ENCODE results near the gene GART. TPM values are rescaled to one million over a fixed set of nuclear protein-coding genes. Genes with fewer than 3 reads are reported as not detected.
A peak's percentile ranks its signal among the peaks of the same experiment; 100 is the strongest.

GART gene
- total and polyA plus RNA-seq, 8 donors, result 57.7 to 84.1 (median 79.2) TPM

DNA sequence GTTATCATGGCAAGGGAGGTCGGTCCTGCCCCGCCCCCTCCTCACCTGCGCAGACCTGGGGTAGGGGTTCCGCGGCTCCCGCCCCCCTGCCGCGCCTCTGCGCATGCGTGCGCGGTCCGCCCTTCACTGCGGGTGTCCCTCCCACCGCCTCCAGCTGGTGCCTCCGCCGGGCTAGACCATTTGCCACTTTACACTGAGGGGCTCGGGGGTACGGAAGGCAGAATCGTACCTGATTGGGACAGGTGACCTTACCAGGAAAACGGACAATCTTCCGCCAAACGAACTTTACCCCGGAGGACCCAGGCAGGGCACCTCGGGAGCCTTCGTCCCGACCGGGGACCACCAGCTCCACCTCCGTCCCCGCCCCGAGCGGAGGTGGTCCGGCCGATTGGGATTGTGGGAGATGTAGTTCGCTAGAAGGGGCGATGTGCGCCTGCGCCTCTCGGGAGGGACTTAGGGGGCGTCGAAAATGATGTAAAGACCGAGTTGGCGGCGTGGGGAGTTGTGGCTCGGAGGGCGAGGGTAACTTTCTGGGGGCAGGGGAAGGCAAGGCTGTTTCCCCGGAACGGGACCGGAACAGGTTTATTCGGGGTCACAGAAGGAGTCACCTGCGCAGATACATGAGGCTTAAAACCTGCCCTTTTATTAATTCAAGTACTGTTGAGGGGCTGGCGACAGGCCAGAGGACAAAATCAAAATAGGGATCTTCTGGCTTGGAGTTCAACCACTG is 50.4 kb downstream of the GART start, which contains the start of gene DNAJC28:
TSS of gene DNAJC28 (minus strand) at position 344 of the 730 bp plus-strand sequence. CDS start 2,323 bp downstream, outside the sequence.
- H3K4me1 ChIP-seq, result peaks cover 10 to 18% of the 10 kb centered on the region in 2 donors
- peak within 1 kb of the TSS; percentile 70 to 76 for H3K4me3 ChIP-seq
- ATAC-seq (peak; percentile 99), DNase-seq (peak; percentile 94 to 98 (median 95))
- no peaks in the 10 kb centered on the region for H3K9me3 ChIP-seq
- intact Hi-C loops (cut with DNase I), result no loop called here
- no peaks in the 10 kb centered on the region for H3K27me3 ChIP-seq
- TF ChIP-seq, protein P1, sequence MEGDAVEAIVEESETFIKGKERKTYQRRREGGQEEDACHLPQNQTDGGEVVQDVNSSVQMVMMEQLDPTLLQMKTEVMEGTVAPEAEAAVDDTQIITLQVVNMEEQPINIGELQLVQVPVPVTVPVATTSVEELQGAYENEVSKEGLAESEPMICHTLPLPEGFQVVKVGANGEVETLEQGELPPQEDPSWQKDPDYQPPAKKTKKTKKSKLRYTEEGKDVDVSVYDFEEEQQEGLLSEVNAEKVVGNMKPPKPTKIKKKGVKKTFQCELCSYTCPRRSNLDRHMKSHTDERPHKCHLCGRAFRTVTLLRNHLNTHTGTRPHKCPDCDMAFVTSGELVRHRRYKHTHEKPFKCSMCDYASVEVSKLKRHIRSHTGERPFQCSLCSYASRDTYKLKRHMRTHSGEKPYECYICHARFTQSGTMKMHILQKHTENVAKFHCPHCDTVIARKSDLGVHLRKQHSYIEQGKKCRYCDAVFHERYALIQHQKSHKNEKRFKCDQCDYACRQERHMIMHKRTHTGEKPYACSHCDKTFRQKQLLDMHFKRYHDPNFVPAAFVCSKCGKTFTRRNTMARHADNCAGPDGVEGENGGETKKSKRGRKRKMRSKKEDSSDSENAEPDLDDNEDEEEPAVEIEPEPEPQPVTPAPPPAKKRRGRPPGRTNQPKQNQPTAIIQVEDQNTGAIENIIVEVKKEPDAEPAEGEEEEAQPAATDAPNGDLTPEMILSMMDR (IDR thresholded peaks at IDR 0.05), result no peak
- peak within 1 kb of the TSS; percentile 62 to 70 for H3K27ac ChIP-seq
- H3K36me3 ChIP-seq, result no peaks in the 10 kb centered on the region

DNA sequence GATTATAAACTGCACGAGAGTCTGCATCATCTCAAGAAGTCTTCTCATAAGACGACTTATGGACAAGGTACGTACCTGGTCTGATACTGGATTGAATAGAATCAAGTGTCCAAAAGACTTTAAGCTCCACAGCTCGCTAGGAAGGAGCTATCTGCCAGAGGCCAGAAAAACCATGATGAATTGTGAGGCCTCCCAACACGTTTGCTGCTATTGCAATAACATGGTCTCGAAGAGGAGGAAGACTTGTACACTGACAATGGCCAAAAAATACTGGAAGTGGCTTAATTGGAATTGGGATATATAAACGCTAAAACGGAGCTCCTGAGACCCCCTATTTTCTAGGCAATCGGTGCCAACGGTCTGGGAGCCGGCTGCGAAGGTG is 50.9 kb downstream of the GART start:
- Histone ChIP-seq H3K27me3 (no peaks in the 10 kb centered on the region), H3K4me1 (peaks cover 10 to 18% of the 10 kb centered on the region in 2 donors), H3K9me3 (no peaks in the 10 kb centered on the region), H3K4me3 (peak overlapping the region; percentile 70 to 76), H3K27ac (peak overlapping the region; percentile 62 to 70), H3K36me3 (no peaks in the 10 kb centered on the region)
- intact Hi-C loops (cut with DNase I), result no loop called here
- ATAC-seq, result peak; percentile 31
- TF ChIP-seq, protein P1 (IDR thresholded peaks at IDR 0.05), result no peak
- DNase-seq, result no peak

DNA sequence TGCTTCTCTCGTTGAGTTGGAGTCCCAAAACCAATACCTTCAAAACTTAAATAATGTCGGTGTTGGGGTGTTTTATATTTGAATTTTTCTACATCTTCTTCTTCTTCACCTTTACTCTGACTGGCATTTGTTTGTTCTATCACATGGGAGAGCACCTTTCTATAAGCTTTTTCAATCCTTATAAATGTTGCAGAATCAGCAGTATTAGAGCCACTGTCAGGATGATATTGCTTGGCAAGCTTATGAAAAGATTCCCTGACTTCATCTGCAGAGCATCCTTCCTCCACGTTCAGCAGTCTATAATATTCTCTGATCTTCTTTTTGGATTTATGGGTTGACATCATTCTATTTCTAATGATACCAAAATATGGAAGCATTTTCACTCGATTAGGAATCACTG is 53.0 kb downstream of the GART start:
- DNase-seq (no peak), ATAC-seq (no peak)
- Histone ChIP-seq H3K4me3 (no peak overlapping the region), H3K4me1 (peaks cover 10 to 18% of the 10 kb centered on the region in 2 donors), H3K27me3 (no peaks in the 10 kb centered on the region), H3K36me3 (no peaks in the 10 kb centered on the region), H3K27ac (no peak overlapping the region), H3K9me3 (no peaks in the 10 kb centered on the region)
- TF ChIP-seq, protein P1 (IDR thresholded peaks at IDR 0.05), result no peak
- intact Hi-C loops (cut with DNase I), result no loop called here

DNA sequence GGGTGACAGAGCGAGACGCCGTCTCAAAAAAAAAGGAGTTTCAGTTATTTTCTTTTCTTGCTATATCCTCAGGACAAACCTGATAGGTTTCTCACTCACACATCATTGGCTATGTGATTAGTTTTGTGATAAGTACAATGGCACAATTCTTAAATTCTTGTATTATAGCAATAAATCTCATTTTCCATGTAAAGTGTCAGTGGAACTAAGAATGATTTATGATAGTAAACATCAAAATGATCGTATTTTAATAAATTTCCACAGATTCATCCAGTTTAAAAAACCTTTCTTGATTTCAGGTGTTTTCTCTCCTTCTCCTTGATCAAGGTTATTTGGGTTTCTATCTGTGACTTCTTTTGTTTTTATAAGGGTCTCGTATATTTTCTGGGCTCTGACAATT is 53.9 kb downstream of the GART start:
- Histone ChIP-seq H3K27me3 (no peaks in the 10 kb centered on the region), H3K36me3 (no peaks in the 10 kb centered on the region), H3K4me1 (peaks cover 10 to 18% of the 10 kb centered on the region in 2 donors), H3K9me3 (no peaks in the 10 kb centered on the region), H3K27ac (no peak overlapping the region), H3K4me3 (no peak overlapping the region)
- DNase-seq (no peak), ATAC-seq (no peak)
- TF ChIP-seq, protein P1 (IDR thresholded peaks at IDR 0.05), result no peak
- intact Hi-C loops (cut with DNase I), result no loop called here

DNA sequence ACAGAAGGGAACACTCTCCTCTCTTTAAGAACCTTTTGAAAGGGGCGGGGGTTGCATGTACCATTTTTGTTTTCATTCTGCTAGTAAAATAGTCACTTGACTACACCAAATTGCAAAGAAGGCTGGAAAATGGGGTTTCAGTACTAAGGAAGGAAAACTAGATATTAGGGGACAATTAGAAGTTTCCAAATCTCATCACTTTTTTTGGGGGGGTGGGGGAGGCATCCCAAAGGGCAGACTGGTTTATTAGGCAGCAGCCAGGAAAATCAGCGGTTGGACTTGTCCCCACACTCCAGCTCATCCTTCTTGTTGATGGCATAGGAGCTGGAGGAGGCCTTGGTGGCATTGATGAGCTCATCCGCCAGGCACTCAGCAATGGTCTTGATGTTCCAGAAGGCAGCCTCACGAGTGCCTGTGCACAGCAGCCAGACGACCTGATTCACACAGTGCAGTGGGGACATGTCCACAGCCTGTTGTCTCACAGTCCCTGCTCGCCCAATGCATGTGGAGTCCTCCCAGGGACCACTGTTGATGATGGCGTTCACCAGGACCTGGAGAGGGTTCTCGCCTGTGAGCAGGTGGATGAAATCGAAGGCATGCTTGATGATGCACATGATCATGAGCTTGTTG is 60.5 kb downstream of the GART start:
- Histone ChIP-seq H3K4me1 (peaks cover 6 to 31% of the 10 kb centered on the region in 2 donors), H3K9me3 (no peaks in the 10 kb centered on the region), H3K27me3 (no peaks in the 10 kb centered on the region), H3K4me3 (no peak overlapping the region), H3K27ac (no peak overlapping the region), H3K36me3 (no peaks in the 10 kb centered on the region)
- DNase-seq (no peak), ATAC-seq (no peak)
- TF ChIP-seq, protein P1 (IDR thresholded peaks at IDR 0.05), result no peak
- intact Hi-C loops (cut with DNase I), result no loop called here
